SIG-M5 treated with dmso at 0.1 percent for 504 hours (cell line): ENCODE results near the gene IQGAP2.
"Not testable (repeated sequence)": the region's sequence is repeated elsewhere in the genome, so short reads cannot be mapped to it uniquely, and the experiment has no call there.

Source experiments
- DNase-seq: peaks from one replicate; lab custom pipeline; 2025; ENCODE audit not compliant: unreplicated experiment; lab: John Stamatoyannopoulos, UW

IQGAP2 gene

DNA sequence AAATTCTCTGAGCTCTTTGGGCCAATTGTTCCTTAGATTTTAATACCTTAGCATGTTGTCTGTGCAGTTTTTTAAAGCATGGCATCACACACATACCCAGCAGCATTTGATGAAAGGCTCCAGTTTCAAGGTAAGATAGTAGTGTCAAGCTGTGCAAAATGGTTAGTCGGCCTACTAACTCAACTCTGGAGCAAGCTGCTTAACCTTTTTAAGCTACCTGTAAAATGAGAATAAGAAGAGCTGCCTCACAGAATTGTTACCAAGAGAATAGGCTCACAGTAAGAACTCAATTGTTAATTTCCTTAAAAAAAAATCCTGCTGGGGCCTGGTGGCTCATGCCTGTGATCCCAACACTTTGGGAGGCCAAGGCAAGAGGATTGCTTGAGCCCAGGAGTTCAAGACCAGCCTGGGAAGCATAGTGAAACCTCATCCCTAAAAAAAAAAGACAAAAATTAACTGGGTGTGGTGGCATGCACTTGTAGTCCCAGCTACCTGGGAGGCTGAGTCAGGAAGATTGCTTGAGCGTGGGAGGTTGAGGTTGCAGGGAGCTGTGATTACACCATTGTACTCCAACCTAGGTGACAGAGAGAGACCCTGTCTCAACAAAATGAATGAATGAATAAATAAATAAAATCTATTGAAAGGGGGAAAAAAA is 96.5 kb downstream of the IQGAP2 start:
- DNase-seq, result no peak

DNA sequence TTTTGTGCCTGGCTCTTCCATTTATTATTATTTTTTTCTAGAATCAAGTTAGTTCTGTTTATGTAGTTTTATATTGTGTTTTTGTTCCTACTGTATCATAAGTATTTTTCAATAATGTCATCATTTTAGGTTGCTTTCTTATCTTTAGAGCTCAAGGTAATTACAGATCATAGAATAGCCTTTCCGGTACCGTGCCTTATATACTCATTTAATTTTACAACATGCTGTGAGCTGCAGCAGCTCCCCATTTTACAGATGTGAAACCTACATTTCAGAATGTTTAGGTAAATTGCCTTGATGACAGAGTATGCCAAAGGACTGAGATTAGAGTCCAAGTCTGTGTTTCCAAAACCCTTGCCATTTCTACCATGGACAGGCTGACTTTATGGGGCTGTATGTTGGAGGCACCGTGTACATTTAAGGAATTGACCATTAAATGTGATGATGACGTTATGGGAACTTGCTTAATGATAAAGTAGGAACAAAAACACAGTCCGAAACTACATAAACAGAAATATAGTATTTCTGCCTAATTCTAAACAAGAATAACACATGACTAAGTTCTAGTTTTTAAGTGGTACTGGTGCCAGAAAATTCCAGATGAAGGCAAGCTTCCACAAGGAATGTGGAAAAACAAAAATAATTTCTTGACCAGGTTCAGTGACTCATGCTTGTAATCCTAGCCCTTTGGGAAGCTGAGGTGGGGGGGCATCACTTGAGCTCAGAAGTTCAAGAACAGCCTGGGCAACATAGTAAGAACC is 97.7 kb downstream of the IQGAP2 start:
- DNase-seq, result no peak

DNA sequence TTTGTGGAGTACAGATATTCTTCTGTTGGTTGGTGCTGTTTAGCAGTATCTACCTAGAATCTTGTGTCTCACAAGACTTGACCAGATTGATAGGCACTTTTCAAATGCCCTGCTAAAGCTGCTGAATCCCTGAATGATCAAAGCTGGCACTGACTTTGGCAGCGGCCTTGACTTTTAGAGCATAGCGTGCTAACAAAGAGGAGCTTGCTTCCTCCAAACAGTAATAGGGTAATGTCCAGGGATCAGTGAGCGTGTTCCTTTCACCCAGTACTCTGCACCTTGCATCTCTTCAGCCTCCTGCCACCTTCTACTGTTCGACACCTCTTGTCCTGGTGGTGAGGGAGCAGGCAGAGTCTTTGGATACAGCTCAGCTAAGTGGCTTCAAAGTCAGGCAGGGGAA is 100.8 kb downstream of the IQGAP2 start:
- DNase-seq, result no peak

DNA sequence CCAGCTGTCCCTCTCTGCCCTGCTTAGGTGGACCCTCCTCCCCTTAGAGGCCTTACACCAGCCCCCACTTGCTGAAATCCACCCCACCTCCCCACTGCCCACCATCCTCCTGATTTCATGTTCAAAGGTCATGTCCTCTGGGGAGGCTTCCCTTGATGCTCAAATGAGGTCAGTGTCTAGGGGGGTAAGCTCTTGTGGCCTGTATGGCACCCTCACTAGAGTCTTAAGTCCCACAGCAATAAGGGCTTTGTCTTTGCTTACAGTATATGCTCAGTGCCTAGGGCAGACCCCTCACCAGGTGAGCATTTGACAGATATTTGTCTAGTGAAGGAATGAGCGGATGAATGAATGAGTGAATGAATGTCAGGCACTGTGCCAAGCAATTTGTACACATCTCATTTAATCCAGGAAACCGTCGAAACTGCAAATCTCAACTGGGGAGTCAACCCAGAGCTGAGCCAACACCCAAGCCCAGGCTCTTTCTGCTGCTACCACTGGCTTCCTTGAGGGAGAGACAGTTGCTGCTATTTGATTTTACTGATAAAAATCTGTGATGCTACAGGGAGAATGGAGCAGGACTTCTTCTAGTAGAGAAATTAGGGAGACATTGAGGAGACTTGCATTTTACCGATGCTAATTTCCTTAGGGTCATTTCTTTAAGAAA is 101.9 kb downstream of the IQGAP2 start:
- DNase-seq, result no peak

DNA sequence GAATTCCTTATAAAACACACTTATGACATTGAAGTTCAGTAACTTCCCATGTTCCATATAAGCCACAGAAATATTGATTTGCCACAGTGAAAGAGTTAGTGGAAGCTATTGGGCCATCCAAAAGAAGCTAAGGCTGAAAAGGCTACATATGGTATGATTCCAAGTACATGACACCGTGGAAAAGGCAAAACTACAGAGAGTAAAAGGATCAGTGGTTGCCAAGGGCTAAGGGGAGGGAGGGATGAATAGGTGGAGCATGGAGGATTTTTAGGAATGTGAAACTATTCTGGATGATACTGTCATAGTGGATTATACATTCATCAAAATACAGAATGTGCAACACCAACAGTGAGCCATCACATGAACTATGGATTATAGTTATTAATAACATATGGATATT is 110.4 kb downstream of the IQGAP2 start:
- no peak for DNase-seq

DNA sequence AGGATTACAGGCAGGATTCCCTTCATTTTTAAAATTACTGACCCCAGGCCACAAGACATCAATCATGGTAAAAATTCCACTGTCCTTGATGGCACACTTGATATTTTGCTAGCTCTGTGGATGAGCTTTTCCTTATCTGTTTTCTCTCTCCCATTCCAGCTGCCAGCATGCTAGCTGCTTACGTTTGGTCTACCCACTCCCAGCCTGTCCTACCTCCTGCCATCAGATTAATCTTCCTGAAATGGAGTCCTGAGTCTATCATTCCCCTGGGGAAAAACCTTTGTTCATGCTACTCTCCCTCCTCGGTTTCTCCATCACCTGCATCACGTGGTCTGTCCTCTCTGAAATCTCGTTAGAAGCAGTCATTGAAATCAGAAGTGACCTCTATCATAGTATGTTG is 111.2 kb downstream of the IQGAP2 start:
- no peak for DNase-seq

GRCh38 chr5:76514713-76515112 is 111.6 kb downstream of the IQGAP2 start:
- DNase-seq, result no peak

DNA sequence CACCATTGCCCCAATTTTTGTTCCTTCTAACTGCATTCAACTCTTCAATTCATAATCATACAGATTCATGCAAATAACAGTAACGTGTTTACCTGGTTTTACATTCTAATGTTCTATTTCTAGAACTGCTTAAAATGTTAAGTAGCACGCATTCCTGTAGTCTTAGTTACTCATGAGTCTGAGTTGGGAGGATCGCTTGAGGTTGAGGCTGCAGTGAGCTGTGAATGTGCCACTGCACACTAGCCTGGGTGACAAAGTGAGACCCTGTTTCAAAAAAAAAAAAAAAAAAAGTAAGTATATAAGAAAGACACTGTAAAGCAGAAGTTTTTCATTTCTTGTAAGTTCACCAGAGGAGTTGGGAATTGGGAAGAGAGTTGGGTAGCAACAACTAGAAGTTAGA is 114.2 kb downstream of the IQGAP2 start:
- no peak for DNase-seq

DNA sequence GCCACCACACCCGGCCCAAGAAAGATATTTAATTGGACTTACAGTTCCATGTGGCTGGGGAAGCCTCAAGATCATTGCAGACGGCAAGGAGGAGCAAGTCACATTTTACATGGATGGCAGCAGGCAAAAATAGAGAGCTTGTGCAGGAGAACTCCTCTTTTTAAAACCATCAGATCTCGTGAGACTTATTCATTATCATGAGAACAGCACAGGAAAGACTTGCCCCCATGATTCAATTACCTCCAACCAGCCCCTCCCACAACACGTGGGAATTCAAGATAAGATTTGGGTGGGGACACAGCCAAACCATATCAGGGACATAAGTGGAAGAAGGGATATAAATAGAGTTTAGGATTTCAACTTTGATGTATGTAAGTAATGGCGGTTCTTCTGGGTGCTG is 115.2 kb downstream of the IQGAP2 start:
- not testable (repeated sequence) for DNase-seq

DNA sequence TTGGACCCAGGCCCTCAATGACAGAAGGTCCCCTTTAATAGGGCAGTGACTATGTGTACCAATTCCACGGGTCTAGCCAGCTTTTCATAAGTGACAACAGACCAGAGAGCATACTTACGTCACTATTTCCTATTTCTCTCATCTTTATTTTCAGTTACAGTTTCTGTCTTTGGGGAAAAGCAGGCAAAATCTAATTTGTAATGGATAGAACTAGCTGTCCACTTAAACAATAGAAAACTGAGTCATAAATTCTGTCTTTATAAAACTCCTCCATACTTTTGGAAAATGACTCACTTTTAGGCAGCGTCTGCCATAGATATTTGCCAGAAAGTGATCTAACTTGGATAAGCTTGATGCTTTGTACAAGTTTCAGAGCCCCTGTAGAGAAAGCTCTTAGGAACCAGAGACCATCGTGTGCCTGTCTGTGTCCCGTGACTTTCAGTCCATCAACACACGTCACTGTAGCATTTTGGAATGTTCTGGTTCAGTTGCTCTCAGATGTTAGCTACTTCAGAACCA is 118.2 kb downstream of the IQGAP2 start:
- no peak for DNase-seq

DNA sequence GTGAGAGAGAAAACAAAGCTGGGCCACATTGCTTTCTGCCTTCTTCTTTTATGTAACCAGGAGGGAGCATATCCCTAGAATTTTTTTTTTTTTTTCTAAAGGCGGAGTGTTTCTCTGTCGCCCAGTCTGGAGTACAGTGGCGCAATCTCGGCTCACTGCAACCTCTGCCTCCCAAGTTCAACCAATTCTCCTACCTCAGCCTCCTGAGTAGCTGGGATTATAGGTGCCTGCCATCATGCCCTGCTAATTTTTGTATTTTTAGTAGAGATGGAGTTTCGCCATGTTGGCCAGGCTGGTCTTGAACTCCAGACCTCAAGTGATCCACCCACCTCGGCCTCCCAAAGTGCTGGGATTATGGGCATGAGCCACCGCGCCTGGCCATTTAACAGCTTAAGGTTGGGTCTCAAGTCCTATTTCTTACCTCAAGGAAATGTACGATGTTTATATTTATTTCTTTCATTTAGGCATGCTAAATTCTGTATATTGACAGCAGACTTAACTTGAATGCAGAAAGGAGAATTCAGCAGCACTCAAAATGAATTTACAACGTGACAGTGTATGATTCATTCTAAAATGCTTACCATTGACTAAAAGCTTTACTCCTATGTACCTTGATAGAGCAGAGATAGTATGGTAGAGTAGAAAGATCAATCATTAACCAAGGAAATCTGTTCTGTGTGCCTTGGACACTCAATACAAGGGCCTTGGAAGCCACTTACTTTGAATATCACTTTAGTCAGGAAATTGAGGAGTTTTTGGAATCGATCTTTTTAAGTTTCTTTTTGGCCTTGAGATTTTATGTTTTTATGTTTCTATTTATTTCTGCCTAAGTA is 119.2 kb downstream of the IQGAP2 start:
- no peak for DNase-seq

GRCh38 chr5:76524101-76524835 is 121.2 kb downstream of the IQGAP2 start:
- DNase-seq, result no peak

DNA sequence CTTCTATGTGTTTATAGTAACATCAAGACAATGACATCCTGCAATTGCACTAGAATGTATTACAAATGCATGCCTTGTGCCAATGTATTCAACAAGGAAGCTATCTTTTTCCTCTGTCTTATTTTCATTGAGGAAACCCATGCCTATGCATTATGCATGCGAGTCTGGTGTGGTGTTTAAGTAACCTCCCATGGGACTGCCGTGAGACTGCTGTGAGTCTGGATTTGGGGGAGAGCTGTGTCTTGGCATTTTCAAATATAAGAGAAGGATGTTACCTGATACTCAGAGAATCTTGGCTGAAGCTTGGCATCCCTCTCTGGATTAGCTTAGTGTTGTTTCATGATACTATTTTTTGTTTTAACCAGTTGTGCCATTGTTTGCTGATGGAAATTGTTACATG is 121.8 kb downstream of the IQGAP2 start:
- DNase-seq, result no peak

- DNase-seq, result no peak
These were observed 122.9 kb downstream of the IQGAP2 start for GRCh38 chr5:76525956-76526355.

GRCh38 chr5:76526950-76527583 is 124.0 kb downstream of the IQGAP2 start:
- DNase-seq, result no peak

GRCh38 chr5:76527685-76528161 is 124.6 kb downstream of the IQGAP2 start:
- DNase-seq, result no peak

- DNase-seq, result no peak
These were observed 125.7 kb downstream of the IQGAP2 start for GRCh38 chr5:76528547-76529331.

DNA sequence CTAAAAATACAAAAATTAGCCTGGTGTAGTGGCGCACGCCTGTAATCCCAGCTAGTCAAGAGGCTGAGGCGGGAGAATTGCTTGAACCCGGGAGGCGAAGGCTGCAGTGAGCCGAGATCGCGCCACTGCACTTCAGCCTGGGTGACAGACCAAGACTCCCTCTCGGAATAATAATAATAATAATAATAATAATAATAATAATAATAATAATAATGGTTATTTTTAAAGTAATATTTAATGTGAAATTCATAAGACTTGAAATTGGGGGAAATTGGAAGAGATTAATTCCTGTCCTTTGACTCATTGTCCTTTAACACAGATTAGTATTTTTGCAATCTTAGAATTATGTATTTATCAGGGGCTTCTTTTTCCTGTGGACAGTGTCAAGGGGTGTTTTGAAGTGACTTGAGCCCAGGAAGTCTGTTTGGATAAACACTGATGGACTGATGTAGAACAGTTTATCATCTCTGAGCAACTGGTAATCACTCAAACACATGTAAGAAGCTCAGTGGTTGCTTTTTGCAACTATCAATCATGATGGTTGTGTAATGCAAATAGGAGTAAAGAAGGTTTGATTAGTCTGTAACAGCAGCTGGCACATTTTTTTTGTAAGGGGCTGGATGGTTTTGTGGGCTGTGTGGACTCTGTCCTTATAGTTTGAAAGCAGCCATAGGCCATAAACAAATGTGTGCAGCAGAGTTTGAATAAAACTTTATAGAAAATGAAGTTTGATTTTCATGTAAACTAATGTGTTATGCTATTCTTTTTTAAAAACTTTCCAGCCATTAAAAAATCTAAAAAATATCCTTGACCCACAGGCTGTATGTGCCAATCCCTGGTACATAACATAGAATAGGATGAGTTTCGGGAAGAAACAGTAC is 126.6 kb downstream of the IQGAP2 start:
- DNase-seq, result no peak
